Measurements from ENCODE around the gene RAPGEFL1.
"Not testable (repeated sequence)": the region's sequence is repeated elsewhere in the genome, so short reads cannot be mapped to it uniquely, and the experiment has no call there.

Gene RAPGEFL1

DNA sequence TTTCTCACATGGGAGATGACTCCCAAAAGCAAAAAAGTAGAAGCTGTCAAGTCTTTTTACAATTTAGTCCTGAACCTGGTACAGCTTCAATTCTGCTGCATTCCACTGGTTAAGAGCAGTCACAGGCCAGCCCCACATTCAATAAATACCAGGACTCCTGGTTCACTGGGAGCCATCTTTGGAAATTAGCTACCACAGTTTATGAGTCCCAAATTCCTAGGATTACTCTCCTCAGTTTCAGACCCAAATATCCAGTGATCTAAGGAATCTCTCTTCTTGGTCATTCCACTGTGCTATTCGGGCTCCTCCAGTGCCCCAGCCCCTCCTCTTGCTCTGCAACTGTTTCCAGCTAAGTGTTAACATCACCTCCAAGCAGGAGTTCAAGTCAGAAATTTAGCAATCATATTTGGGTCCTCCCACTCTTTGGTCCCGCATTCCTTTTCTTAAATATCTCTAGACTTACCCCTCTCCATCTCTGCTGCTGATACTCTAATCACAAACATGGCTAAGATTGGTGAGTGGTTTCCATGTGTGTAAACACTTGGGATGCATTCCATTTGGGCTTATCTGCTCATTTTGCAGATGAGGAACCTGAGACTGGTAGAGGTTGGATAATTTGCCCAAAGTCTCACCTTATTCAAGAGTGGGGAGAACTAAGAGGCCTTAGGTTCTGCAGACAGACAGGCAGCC, 32.3 kb downstream of the RAPGEFL1 start:
- no peak for DNase-seq (ENCODE audit: low read depth)

DNA sequence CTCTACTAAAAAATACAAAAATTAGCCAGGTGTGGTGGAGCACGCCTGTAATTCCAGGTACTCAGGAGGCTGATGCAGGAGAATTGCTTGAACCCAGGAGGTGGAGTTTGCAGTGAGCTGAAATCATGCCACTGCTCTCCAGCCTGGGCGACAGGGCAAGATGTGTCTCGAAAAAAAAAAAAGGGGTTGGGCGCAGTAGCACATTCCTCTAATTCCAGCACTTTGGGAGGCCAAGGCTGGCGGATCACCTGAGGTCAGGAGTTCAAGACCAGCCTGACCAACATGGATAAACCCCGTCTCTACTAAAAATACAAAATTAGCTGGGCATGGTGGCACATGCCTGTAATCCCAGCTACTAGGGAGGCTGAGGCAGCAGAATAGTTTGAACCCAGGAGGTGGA, 36.6 kb downstream of the RAPGEFL1 start:
- not testable (repeated sequence) for DNase-seq (ENCODE audit: low read depth)

DNA sequence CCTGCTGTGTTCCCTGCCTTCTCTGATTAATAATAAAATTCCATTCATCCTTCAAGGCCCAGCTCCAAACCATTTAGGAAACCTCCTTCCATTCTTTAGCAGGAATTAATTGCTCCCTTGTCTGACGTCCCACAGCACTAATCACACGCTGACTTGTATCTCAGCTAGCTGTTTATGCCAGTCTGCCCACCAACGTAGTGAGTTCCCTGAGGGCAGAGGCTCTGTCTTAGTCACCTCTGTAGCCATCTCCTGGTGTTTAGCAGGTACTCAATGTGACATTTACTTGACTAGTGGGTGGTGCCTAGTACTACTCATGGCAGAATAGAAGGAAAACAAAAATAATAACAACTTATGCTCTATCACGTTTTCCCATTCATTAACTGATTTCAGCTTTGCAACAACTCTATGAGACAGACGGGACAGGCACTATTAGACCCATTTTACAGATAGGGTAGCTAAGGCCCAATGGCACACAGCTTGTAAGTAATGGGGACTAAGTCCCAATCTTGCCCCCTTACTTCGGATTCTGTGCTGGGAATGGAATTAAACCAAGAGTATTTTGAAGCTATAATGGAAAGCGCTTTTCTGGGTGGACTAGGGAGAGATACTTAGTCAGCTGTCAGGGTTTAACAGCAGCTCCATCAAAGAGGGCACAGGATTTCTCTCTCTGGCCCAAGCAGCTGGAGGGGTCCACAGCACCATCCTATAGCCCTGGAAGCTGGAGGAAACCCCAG, 40.9 kb downstream of the RAPGEFL1 start:
- no peak for DNase-seq (ENCODE audit: low read depth)

DNA sequence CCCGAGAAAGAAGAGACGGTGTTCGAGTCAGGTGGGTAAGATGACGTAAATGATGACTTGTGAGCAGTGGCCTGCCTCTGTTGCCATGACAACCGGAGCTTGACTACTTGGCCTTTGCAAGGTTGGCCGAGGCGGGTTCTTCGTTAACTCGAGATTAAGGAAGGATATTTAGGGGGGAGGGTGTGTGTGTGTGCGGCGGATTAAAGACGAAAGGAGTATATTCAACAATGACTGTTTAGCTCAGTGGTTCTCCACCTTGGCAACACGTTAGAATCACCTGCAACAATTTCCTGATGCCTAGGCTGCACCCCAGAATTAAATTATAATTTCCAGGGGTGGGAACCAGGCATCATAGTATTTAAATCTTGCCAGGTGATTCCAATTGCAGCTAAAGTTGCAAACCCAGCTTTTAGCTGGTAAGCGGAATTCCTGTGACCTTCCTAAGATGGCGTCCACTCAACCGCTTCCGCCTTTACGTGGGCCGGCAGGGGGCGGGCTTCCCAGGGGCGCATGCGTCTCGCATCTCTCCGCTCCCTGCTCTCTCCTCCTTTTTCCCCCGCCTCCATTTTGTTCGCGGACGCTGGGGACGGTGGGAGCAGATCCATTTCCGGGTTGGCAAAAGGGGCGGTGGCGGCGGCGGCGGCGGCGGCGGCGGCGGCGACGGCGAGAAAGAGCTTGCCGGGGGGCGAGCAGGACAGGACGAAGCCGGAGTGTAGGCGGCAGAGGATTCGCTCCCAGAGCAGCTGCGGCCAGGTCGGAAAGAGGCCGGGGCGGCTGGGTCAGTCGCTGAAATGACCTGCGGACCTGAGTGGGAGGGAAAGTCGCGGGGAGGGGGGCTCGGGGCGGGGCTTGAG, 41.7 kb downstream of the RAPGEFL1 start, which contains the start of gene WIPF2:
Gene WIPF2, plus strand, starts transcription at position 565 of the 854 bp plus-strand sequence. CDS start 37,156 bp downstream, outside the sequence.
- DNase-seq (ENCODE audit: low read depth) = peak; percentile 93

DNA sequence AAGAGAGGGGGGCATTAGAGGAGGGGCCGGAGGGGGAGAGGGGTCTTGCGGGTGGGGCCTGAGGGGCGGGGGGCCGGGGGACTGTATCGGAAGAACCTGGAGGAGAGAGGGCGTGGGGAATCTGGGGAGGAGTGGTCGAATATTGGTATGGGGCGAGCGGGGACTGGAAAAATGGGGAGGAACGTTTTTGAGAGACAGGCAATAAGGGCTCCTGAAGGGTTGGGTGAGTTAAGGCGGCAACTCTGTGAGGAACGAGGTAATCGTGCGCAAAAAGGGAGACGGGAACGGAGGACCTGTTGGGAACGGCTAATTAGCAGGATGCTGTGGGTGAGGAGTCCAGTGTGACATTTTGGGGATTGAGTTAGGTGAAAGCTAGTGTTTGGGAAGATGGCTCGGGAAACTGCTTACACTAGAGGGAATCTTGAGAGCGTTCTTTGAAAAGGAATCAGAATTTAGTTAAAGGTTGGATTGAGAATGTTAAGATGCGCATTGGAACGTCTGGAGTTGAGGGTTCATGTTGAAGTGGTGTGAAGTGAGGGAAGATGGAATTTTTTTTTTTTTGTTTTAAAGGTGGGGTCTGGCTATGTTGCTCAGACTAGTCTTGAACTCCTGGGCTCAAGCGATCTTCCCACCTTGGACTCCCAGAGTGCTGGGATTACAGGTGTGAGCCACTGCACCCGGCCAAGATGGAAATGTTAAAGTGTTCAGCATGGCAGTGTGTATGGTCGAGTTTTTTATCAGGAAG, 42.5 kb downstream of the RAPGEFL1 start:
- peak; percentile 17 for DNase-seq (ENCODE audit: low read depth)

DNA sequence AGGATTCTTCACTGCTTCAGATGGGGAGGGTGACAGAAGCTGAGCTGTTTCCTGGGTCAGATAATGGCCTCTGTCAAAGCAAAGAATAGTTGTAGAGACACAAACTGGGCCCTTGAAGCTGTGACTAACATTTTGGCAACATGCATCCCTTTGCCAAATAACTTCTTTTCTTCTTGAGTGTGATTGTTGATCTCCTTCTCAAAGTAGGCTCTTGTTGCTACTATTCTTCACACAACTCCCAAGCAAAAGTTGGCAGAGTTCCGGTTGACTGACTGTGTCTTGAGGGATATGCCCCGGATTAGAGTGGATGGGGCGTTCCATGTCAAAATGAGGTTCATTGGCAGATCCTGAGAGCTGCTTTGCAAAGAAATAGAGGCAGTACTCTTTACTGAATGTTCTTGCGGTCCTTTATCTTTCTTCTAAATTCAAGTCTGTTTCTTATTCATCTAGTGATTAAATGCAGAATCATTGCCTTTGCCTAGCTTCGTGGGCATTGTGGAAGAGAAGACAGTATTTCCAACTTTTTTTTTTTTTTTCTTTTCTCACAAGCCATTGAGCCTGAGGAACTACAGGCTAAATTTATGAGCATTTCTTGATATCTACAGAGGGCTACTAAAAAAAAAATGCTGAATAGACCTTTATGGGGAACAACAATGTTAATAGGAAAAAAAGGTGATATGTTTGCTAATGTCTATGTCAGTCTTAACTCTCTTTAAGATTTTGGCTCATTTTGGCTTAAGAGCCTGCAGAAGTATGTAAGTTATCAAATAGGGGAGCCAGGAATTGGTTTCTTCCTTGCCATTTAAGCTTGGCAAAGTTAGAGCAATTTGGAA, 47.7 kb downstream of the RAPGEFL1 start:
- peak; percentile 83 for DNase-seq (ENCODE audit: low read depth)

DNA sequence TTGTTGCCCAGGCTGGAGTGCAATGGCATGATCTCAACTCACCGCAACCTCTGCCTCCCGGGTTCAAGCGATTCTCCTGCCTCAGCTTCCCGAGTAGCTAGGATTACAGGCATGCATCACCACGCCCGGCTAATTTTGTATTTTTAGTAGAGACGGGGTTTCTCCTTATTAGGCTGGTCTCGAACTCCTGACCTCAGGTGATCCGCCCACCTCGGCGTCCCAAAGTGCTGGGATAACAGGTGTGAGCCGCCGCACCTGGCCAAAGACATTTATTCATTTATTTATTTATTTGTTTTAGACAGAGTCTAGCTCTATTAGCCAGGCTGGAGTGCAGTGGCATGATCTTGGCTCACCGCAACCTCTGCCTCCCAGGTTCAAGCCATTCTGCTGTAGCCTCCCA, 51.9 kb downstream of the RAPGEFL1 start:
- DNase-seq (ENCODE audit: low read depth) = not testable (repeated sequence)

DNA sequence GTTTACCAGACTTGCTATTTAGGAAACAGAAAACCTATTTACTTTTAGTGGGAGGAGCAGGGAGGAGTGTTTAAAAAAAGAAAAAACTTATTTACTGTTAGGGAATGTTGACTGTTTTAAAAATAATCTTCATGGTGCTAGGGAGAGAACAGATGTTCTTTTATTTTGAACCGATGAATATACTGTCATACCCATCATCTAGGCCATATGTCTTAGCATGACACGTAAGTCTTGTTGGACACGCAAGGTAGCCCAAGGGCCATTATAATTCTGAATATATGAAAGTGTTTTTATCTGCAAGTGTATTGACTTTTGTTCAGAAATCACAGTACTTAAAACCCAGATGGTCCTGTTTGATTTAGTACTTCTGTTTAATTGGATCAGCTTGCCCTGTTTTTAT, 53.4 kb downstream of the RAPGEFL1 start:
- no peak for DNase-seq (ENCODE audit: low read depth)

DNA sequence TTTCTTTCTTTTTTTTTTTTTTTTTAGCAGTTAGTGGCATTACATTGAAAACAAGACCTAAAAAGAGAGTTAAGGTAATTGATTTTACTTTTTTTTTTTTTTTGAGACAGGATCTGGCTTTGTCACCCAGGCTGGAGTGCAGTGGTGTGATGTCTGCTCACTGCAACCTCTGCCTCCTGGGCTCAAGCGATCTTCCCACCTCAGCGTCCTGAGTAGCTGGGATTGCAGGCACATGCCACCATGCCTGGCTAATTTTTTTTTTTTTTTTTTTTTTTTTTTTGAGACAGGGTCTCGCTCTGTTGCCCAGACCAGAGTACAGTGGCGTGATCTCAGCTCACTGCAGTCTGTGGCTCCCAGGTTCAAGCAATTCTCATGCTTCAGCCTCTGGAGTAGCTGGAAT, 54.7 kb downstream of the RAPGEFL1 start:
- DNase-seq (ENCODE audit: low read depth) = not testable (repeated sequence)

DNA sequence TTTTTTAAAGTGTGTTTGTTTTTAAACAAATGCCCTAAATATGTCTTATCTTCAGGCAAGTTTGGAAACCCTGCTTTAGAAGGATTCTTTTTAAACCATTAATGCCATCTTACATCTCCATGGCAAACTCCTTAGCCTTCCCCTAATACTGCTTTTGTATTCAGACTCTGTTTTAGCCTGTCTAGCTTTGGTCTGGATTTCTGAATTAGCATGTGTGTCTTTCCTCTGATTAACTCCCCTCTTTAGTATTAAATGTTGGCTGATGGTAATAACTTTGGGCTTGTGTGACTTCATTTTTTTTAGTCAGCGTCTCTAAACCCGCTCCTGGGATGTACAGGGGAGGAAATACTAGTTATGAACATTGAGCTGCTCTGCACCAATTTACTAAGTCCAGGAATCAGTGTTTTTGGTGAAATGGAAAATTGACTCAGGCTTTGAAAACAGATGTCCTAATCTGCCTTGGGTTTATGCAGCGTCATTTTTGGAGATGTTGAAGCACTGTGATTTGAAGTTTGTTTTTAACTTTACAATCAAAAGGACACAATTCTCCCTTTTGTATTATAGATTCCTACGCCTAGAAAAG, 64.1 kb downstream of the RAPGEFL1 start:
- no peak for DNase-seq (ENCODE audit: low read depth)

DNA sequence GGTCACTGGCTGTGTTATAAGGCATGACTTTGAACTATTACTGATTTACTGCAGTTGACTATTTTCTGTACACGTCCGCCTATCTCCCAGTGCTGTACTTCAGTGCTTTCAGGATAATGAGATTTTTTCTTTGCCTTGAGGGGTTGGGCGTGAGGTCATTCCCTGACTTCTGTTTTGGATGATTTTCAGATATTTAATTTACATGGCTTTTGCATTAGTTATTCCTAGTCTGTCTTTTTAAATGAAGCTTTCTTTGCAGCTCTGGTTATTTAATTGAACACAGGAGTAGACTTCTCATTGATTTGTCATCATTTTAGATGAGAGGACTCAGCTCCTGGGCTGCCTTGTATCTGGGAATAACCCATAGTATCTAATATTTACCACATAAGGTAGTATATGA, 65.5 kb downstream of the RAPGEFL1 start:
- no peak for DNase-seq (ENCODE audit: low read depth)

DNA sequence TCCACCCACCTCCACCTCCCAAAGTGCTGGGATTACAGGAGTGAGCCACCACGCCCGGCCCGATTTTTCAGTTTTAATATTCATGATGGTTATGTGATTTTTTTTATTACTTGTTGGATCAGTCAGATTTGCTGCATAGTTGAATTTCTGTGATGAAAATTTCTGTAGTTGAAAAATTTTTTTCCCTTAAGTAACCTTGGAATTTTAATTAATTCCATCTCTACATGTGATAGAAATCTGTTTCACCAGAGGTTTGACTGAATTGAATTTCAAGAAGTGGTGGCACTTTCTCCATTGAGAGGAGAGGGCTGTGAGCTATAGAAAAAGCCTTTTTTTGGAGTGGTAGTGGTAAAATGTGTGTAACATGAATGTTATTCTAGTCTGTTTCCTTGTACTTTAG, 66.5 kb downstream of the RAPGEFL1 start:
- no peak for DNase-seq (ENCODE audit: low read depth)

DNA sequence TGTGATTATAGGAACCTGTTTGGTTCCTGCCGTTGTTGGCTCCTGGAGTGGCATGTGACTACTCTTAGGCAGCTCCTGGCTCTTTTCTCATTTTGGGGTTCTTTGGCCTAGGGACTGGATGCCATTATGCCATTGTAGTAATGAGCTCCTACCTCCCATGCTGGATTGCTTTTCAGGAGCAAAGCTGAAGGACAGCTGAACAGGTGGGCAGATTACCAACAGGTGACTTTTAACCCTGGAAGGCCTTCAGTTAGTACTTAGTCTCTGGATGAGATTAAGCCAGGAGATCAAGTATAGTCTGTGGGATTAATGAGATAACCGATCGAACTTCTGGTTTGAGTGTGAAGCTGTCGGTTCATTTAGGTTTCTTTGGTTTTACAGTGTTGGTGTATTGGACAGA, 67.0 kb downstream of the RAPGEFL1 start:
- DNase-seq (ENCODE audit: low read depth) = no peak

Measured in stromal cell of bone marrow (primary cell).